CD14-positive monocyte (primary cell): ENCODE results near the gene SNAP29. TPM values are rescaled to one million over a fixed set of nuclear protein-coding genes. Genes with fewer than 3 reads are reported as not detected.

ENCODE experiments used
- DNase-seq, 3 donors: peaks; one replicate each; pipeline ENCODE4 v3.0.0-alpha.2; 2011 to 2022
- H2AFZ ChIP-seq: 2 replicates; pipeline ENCODE4 v1.6.0; 2012; ENCODE audit warnings: mild to moderate bottlenecking, low read depth, low read length, inconsistent platforms; ENCODE audit not compliant: insufficient read depth, poor library complexity, severe bottlenecking
- H3K27ac ChIP-seq, 2 donors: 1 replicate in 1 of 2; 2 replicates in 1 of 2; pipeline ENCODE4 v1.5.1; 2012 to 2013; ENCODE audit warnings: low read length in 2 of 2, control low read depth in 1 of 2, inconsistent platforms in 1 of 2, low read depth in 1 of 2, mild to moderate bottlenecking in 1 of 2
- H3K27me3 ChIP-seq, 2 donors: one replicate each; pipeline versions ENCODE4 v1.6.0 to v1.6.1; 2011 to 2013; ENCODE audit warnings: low read length in 2 of 2; ENCODE audit not compliant: control insufficient read depth in 2 of 2, insufficient read depth in 2 of 2
- H3K36me3 ChIP-seq, 2 donors: replicated peaks in 1 of 2; 1 replicate in 1 of 2; 2 replicates in 1 of 2; pipeline versions ENCODE4 v1.5.1 to v1.6.1; 2012 to 2013; ENCODE audit warnings: low read length in 2 of 2, control low read depth in 1 of 2, inconsistent platforms in 1 of 2, mild to moderate bottlenecking in 1 of 2; ENCODE audit not compliant: insufficient read depth in 2 of 2, control insufficient read depth in 1 of 2
- H3K4me1 ChIP-seq, 2 donors: 1 replicate in 1 of 2; 2 replicates in 1 of 2; pipeline versions ENCODE4 v1.5.1 to v1.6.1; 2012 to 2013; ENCODE audit warnings: low read length in 2 of 2, control low read depth in 1 of 2, inconsistent platforms in 1 of 2, mild to moderate bottlenecking in 1 of 2, moderate library complexity in 1 of 2; ENCODE audit not compliant: insufficient read depth in 2 of 2, control insufficient read depth in 1 of 2
- H3K4me2 ChIP-seq: replicated peaks from 2 replicates; pipeline ENCODE3; 2012; ENCODE audit warnings: low read length, moderate library complexity, mild to moderate bottlenecking; ENCODE audit not compliant: poor library complexity, severe bottlenecking; ENCODE audit errors: extremely low read depth
- H3K4me3 ChIP-seq, 3 experiments: fragments of 200-600 bp in 1 of 3; sonication (generic) in 1 of 3; replicated peaks in 1 of 3; 1 replicate in 2 of 3; 2 replicates in 1 of 3; pipeline ENCODE4 v1.5.1; 2011 to 2013; ENCODE audit warnings: low read length in 3 of 3, mild to moderate bottlenecking in 3 of 3, control low read depth in 2 of 3, low read depth in 2 of 3, inconsistent platforms in 1 of 3, moderate library complexity in 1 of 3
- H3K79me2 ChIP-seq: 2 replicates; pipeline ENCODE4 v1.6.0; 2012; ENCODE audit warnings: mild to moderate bottlenecking, control low read depth, inconsistent platforms, low read length, moderate library complexity; ENCODE audit not compliant: insufficient read depth
- H3K9ac ChIP-seq: 2 replicates; pipeline ENCODE4 v1.6.0; 2017; ENCODE audit warnings: low read length, mild to moderate bottlenecking; ENCODE audit not compliant: insufficient read depth, poor library complexity, severe bottlenecking
- H3K9me3 ChIP-seq, 2 donors: replicated peaks in 1 of 2; 1 replicate in 1 of 2; 2 replicates in 1 of 2; pipeline versions ENCODE4 v1.5.1 to v1.6.1; 2012 to 2013; ENCODE audit warnings: low read length in 2 of 2, control low read depth in 1 of 2; ENCODE audit not compliant: control insufficient read depth in 1 of 2, insufficient read depth in 1 of 2
- H4K20me1 ChIP-seq: 2 replicates; pipeline ENCODE4 v1.6.0; 2012; ENCODE audit warnings: mild to moderate bottlenecking, low read length, control low read depth, moderate library complexity; ENCODE audit not compliant: insufficient read depth
- H3K27ac Mint-ChIP-seq, 7 donors: one replicate each; pipeline ENCODE4 v1.8.0; 2020; ENCODE audit warnings: mild to moderate bottlenecking in 7 of 7, mixed read lengths in 7 of 7, moderate library complexity in 6 of 7, inconsistent platforms in 2 of 7
- H3K27me3 Mint-ChIP-seq, 3 donors: one replicate each; pipeline ENCODE4 v1.8.0; 2021 to 2022; ENCODE audit warnings: low read depth in 3 of 3, mild to moderate bottlenecking in 3 of 3, mixed read lengths in 3 of 3, moderate library complexity in 3 of 3, inconsistent platforms in 1 of 3
- H3K36me3 Mint-ChIP-seq, 2 donors: one replicate each; pipeline ENCODE4 v1.8.0; 2020; ENCODE audit warnings: mixed read lengths in 2 of 2, inconsistent platforms in 1 of 2, mild to moderate bottlenecking in 1 of 2
- H3K4me1 Mint-ChIP-seq: one replicate; pipeline ENCODE4 v1.8.0; 2020; ENCODE audit warnings: mild to moderate bottlenecking, mixed read lengths
- H3K4me3 Mint-ChIP-seq, 2 donors: one replicate each; pipeline ENCODE4 v1.8.0; 2020; ENCODE audit warnings: mild to moderate bottlenecking in 2 of 2, mixed read lengths in 2 of 2, moderate library complexity in 1 of 2
- H3K9me3 Mint-ChIP-seq, 7 donors: one replicate each; pipeline ENCODE4 v1.8.0; 2020 to 2022; ENCODE audit warnings: mixed read lengths in 7 of 7, mild to moderate bottlenecking in 6 of 7, moderate library complexity in 6 of 7, inconsistent platforms in 2 of 7
- CTCF ChIP-seq: fragments of 200-600 bp; IDR thresholded peaks from one replicate; pipeline ENCODE4 v1.8.0; 2022; ENCODE audit warnings: antibody characterized with exemption, mild to moderate bottlenecking
- WGBS: methylation state at CpG from one replicate; pipeline ENCODE4 v1.1.5; 2013; ENCODE audit warnings: missing lambda C conversion rate; ENCODE audit not compliant: insufficient coverage; 5-methylcytosine and 5-hydroxymethylcytosine counted together
- intact Hi-C, 2 donors: fragments of 100-400 bp; cut with micrococcal nuclease; formaldehyde crosslinking; loops; one replicate each; pipeline versions ENCODE4 v1.15.0 to v1.15.1; 2023
- polyA plus RNA-seq, 3 donors: library from polyadenylated mRNA; depleted of rRNA in 1 of 3; unstranded in 2 of 3; stranded (reverse) in 1 of 3; fragments of 300-500 nt in 2 of 3; fragments of >200 nt in 1 of 3; fragmentation: Illumina TruSeq in 2 of 3; gene quantifications; 1 replicate in 2 of 3; 2 replicates in 1 of 3; pipeline ENCODE4 v1.2.3, GENCODE V29; 2012 to 2021

The SNAP29 gene
- polyA plus RNA-seq, 3 donors: 22.3 to 32.8 (median 28.9) TPM

- peaks cover 53 to 55% of the 10 kb centered on the region in 2 donors for H3K4me1 ChIP-seq
- peaks cover 55% of the 10 kb centered on the region for H3K79me2 ChIP-seq
- Mint-ChIP-seq H3K9me3 (no peaks in the 10 kb centered on the region), H3K36me3 (peaks cover 58 to 74% of the 10 kb centered on the region in 2 donors), H3K27ac (peak overlapping the region; percentile 92 to 96 (median 93)), H3K4me1 (peaks cover 55% of the 10 kb centered on the region), H3K27me3 (no peaks in the 10 kb centered on the region), H3K4me3 (peak overlapping the region in 1 of 2 donors; percentile 57)
- DNase-seq: no peak
- peak overlapping the region; percentile 92 for H3K27ac ChIP-seq
- no peaks in the 10 kb centered on the region for H3K27me3 ChIP-seq
- H3K4me2 ChIP-seq: peak overlapping the region; percentile 68
- no CpG with 5 or more reads among the region's 5 CpGs for WGBS
- H3K9ac ChIP-seq: peak overlapping the region; percentile 45
- H3K4me3 ChIP-seq: peak overlapping the region in 2 of 3 experiments; percentile 2 to 53
- no peaks in the 10 kb centered on the region for H3K9me3 ChIP-seq
- H3K36me3 ChIP-seq: peaks cover 16 to 79% of the 10 kb centered on the region in 2 donors
- peak overlapping the region; percentile 69 for H2AFZ ChIP-seq
- no peak for TF ChIP-seq CTCF
- peaks cover 18% of the 10 kb centered on the region for H4K20me1 ChIP-seq
- intact Hi-C loops: loop anchor here in 1 of 2 donors (10.0 kb wide), 1 partner anchor 48 kb away; the partner anchor contains the start of gene CRKL
These were observed 7.9 kb downstream of the SNAP29 start for GRCh38 chr22:20866736-20867135.

GRCh38 chr22:20867179-20868024 is 8.6 kb downstream of the SNAP29 start:
- Histone ChIP-seq H3K4me2 (peak overlapping the region; percentile 68), H3K4me1 (peaks cover 47 to 50% of the 10 kb centered on the region in 2 donors), H3K36me3 (peaks cover 19 to 74% of the 10 kb centered on the region in 2 donors), H3K9me3 (no peaks in the 10 kb centered on the region), H4K20me1 (peaks cover 18% of the 10 kb centered on the region), H3K79me2 (peaks cover 48% of the 10 kb centered on the region), H3K27ac (peak overlapping the region; percentile 92), H3K4me3 (peak overlapping the region in 2 of 3 experiments; percentile 2 to 53), H2AFZ (peak overlapping the region; percentile 69), H3K9ac (peak overlapping the region; percentile 45), H3K27me3 (no peaks in the 10 kb centered on the region)
- Mint-ChIP-seq H3K4me3 (peak overlapping the region; percentile 12 to 57), H3K27ac (peak overlapping the region; percentile 92 to 96 (median 93)), H3K36me3 (peaks cover 55 to 74% of the 10 kb centered on the region in 2 donors), H3K4me1 (peaks cover 49% of the 10 kb centered on the region), H3K9me3 (no peaks in the 10 kb centered on the region), H3K27me3 (no peaks in the 10 kb centered on the region)
- 49% methylated on average over 6 of the region's 11 CpGs for WGBS
- intact Hi-C loops: loop anchor here in 1 of 2 donors (10.0 kb wide), 1 partner anchor 47 kb away; the partner anchor contains the start of gene CRKL
- DNase-seq: peak; percentile 77 to 81 (median 81)
- TF ChIP-seq CTCF: no peak
